Measurements from ENCODE around the gene EXT2. TPM values are rescaled to one million over a fixed set of nuclear protein-coding genes. Genes with fewer than 3 reads are reported as not detected.

The EXT2 gene
- total RNA-seq, 4 donors from 2014 or later, result 63.9 to 66.6 (median 65.9) TPM

DNA sequence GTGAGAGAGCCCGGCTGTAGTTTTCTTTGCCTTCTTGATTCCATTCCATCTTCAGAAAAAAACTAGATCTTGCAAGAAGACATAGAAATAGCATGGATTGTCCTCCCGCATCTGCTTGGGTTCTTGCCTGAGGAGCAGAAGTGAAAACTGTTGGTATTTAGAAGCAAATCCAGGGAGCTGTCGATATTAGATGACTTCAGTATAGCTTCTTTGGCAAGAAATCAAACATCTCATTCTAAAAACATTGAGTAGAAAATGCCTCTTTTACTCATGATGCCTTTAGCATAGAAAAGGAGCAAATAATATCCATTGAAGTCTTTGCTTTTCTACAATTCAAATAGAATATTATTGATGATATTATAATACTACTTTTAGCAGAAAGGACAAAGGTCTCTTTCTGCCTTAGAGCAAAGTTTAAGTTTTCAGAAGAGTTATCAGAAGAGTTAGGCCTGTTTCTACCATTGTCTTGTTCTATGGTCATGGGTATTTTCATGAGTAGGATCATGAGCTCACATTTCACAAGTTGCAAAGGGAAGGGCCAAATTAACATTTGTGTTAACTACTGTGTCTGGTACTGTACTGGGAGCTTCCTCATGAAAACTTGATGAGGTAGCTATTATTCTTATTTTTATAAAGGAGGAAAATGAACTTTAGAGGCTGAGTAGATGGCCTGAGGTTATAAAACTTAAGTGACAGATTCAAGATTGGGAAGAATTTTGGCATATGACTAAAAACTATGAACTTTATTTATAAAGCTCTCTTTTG is 49.7 kb downstream of the EXT2 start:
- Histone ChIP-seq H3K9me3 (no peaks in the 10 kb centered on the region), H3K27me3 (no peaks in the 10 kb centered on the region), H3K27ac (no peak overlapping the region), H3K4me1 (peaks cover 0 to 18% (median 2%) of the 10 kb centered on the region in 3 donors), H3K36me3 (peaks cover 0 to 47% of the 10 kb centered on the region in 2 donors), H3K4me3 (no peak overlapping the region)
- no peak for ATAC-seq
- 60 to 85% methylated on average over 3 of the region's 3 CpGs for whole genome bisulfite sequencing, 2 donors (ENCODE audit: low coverage in 1 of 2)
- TF ChIP-seq POLR2A (IDR thresholded peaks at IDR 0.05), result no peak
- TF ChIP-seq, protein P1, sequence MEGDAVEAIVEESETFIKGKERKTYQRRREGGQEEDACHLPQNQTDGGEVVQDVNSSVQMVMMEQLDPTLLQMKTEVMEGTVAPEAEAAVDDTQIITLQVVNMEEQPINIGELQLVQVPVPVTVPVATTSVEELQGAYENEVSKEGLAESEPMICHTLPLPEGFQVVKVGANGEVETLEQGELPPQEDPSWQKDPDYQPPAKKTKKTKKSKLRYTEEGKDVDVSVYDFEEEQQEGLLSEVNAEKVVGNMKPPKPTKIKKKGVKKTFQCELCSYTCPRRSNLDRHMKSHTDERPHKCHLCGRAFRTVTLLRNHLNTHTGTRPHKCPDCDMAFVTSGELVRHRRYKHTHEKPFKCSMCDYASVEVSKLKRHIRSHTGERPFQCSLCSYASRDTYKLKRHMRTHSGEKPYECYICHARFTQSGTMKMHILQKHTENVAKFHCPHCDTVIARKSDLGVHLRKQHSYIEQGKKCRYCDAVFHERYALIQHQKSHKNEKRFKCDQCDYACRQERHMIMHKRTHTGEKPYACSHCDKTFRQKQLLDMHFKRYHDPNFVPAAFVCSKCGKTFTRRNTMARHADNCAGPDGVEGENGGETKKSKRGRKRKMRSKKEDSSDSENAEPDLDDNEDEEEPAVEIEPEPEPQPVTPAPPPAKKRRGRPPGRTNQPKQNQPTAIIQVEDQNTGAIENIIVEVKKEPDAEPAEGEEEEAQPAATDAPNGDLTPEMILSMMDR (IDR thresholded peaks at IDR 0.05), result no peak
- TF ChIP-seq POLR2AphosphoS5 (IDR thresholded peaks at IDR 0.05), result no peak
- TF ChIP-seq EP300 (IDR thresholded peaks at IDR 0.05), result no peak

DNA sequence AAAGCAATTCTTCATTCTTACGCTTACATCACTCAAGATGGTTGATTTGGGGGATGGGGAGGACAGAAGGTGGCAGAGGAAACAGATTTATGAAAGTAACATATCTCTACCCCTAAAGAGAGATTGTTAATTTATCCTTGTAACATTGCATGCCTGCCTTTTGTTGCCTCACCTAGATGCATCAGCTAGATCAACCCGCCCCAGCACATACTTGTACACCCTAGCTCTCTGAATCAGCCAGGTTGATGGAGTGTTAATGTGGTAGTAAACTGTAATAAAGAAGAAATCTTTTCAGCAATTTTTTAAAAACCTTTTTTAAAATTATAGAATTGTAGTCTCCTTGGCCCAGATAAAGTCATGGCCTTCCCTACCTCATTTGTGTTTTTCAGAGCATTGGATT is 51.5 kb downstream of the EXT2 start:
- H3K27ac ChIP-seq, result no peak overlapping the region
- H3K27me3 ChIP-seq, result no peaks in the 10 kb centered on the region
- H3K4me3 ChIP-seq, result no peak overlapping the region
- WGBS, 2 donors (ENCODE audit: low coverage in 1 of 2), result 95 to 97% methylated on average over 2 of the region's 2 CpGs
- no peak for ATAC-seq
- peaks cover 0 to 16% (median 2%) of the 10 kb centered on the region in 3 donors for H3K4me1 ChIP-seq
- peaks cover 0 to 60% of the 10 kb centered on the region in 2 donors for H3K36me3 ChIP-seq
- no peaks in the 10 kb centered on the region for H3K9me3 ChIP-seq
- TF ChIP-seq POLR2A (IDR thresholded peaks at IDR 0.05) (no peak), POLR2AphosphoS5 (IDR thresholded peaks at IDR 0.05) (no peak), EP300 (IDR thresholded peaks at IDR 0.05) (no peak)
- TF ChIP-seq, protein P1 (IDR thresholded peaks at IDR 0.05), result no peak

DNA sequence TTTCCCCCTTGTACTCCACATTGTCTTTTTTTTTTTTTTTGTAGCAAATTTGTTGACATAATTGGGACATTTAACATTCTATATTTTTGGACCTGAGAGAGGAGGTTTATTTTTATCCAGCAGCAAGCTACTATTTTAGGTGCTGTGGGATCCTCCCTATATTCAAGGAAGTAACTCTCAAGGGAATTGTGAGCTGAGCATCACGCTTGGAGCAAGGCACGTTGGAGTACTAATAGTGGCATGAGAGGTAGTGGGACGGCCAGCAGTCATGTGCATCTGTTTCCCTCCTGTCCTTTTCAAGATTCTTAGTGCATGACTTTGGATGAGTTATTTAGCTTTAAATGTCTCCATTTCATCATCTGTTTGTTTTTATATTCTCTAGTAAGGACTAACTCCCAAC is 52.3 kb downstream of the EXT2 start:
- Histone ChIP-seq H3K9me3 (no peaks in the 10 kb centered on the region), H3K4me3 (no peak overlapping the region), H3K27me3 (no peaks in the 10 kb centered on the region), H3K36me3 (peaks cover 0 to 60% of the 10 kb centered on the region in 2 donors), H3K27ac (no peak overlapping the region), H3K4me1 (peaks cover 0 to 16% (median 2%) of the 10 kb centered on the region in 3 donors)
- ATAC-seq, result no peak
- WGBS, 2 donors (ENCODE audit: low coverage in 1 of 2), result 42 to 94% methylated on average over 3 of the region's 3 CpGs
- no peak for TF ChIP-seq POLR2AphosphoS5 (IDR thresholded peaks at IDR 0.05)
- no peak for TF ChIP-seq POLR2A (IDR thresholded peaks at IDR 0.05)
- TF ChIP-seq, protein P1 (IDR thresholded peaks at IDR 0.05), result no peak
- no peak for TF ChIP-seq EP300 (IDR thresholded peaks at IDR 0.05)

DNA sequence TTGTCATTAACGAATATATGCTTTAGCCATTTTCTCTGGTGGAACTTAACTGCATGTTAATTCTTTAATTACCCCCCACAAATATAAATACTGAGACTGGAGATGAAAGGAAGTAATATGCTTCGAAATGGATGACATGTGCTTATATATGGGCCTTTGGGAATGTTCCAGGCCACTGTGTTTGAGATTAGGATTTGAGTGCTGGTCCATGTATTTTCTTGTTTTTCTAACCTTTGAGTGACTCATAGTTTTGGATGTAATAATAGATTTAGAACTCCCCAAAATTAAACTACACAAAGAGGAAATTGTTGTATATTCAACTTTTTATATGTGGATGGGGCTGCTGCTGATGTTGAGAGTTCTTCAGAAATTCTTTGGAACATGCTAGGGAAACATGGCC is 54.2 kb downstream of the EXT2 start:
- H3K36me3 ChIP-seq, result peaks cover 0 to 43% of the 10 kb centered on the region in 2 donors
- 63 to 76% methylated on average over 2 of the region's 2 CpGs for WGBS, 2 donors (ENCODE audit: low coverage in 1 of 2)

More for the DNA sequence above, 54.2 kb downstream of the EXT2 start:
- Histone ChIP-seq H3K4me1 (peaks cover 0 to 16% (median 2%) of the 10 kb centered on the region in 3 donors), H3K4me3 (no peak overlapping the region), H3K9me3 (no peaks in the 10 kb centered on the region), H3K27ac (no peak overlapping the region), H3K27me3 (no peaks in the 10 kb centered on the region)
- no peak for ATAC-seq
- no peak for TF ChIP-seq EP300 (IDR thresholded peaks at IDR 0.05)
- no peak for TF ChIP-seq POLR2AphosphoS5 (IDR thresholded peaks at IDR 0.05)
- TF ChIP-seq POLR2A (IDR thresholded peaks at IDR 0.05), result no peak
- TF ChIP-seq, protein P1 (IDR thresholded peaks at IDR 0.05), result no peak
